Mucosa of gallbladder (tissue), 1 donor: ENCODE data around the gene ELOVL6. TPM values are rescaled to one million over a fixed set of nuclear protein-coding genes. Genes with fewer than 3 reads are reported as not detected.
"Not testable (repeated sequence)": the region's sequence is repeated elsewhere in the genome, so short reads cannot be mapped to it uniquely, and the experiment has no call there.

Experiments used
- DNase-seq: peaks from one replicate; pipeline ENCODE4 v3.0.0-alpha.2; 2020; ENCODE audit warnings: low spot score
- total RNA-seq: library from RNA; stranded (reverse); gene quantifications from one replicate; pipeline ENCODE4 v1.2.1, GENCODE V29; 2021
- donor health status: DM: no; HTN: no; CAD: no.

Gene ELOVL6
- total RNA-seq, 1 donor from 2014 or later = 43.1 TPM

DNA sequence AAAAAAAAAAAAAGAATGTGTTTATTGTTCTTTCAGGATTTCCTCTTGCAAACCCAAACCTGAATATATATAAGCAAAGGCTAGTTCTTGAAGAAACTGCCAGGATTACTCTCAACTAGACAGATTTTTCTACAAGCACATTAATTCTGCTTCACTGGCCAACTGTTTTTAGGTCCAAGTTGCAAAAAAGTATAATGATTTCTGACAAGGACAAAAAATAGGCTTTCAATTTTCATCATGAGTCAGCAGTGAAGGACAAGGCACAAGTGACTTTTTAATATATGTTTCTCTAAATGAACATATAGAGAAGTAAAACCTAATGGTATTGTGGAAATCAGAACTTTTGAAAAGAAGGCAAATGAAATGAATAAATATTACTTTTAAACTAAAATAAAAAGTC lies 73.7 kb downstream of the ELOVL6 start:
- no peak for DNase-seq

DNA sequence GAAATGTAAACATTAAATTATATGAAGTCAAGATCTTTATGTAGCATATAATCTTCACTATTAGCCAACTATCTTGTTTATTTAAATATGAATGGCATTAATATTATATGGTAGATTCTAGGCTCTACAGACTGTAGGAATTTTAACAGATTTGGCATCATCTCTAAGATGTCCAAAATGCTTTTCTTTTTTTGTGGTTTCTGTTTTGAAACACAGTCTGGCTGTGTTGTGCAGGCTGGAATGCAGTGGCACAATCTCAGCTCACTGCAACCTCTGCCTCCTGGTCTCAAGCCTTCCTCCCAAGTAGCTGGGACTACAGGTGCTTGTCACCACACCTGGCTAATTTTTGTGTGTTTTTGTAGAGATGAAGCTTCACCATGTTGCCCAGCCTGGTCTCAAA lies 76.2 kb downstream of the ELOVL6 start:
- DNase-seq = no peak

DNA sequence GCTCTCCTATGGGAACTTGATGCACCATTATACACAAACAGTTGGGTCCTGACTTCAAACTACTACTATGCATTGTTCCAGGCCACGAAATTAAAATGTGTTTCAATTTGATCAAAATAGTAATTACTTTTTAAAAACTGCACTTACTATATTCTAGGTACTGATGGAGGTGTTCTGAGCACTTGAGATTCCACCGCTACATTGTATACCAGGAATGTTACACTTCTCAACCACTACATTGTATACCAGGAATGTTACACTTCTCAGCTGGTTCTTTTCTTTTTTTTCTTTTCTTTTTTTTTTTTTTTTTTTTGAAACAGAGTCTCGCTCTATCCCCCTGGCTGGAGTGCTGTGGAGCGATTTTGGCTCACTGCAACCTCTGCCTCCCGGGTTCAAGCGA lies 77.9 kb downstream of the ELOVL6 start:
- DNase-seq = no peak

DNA sequence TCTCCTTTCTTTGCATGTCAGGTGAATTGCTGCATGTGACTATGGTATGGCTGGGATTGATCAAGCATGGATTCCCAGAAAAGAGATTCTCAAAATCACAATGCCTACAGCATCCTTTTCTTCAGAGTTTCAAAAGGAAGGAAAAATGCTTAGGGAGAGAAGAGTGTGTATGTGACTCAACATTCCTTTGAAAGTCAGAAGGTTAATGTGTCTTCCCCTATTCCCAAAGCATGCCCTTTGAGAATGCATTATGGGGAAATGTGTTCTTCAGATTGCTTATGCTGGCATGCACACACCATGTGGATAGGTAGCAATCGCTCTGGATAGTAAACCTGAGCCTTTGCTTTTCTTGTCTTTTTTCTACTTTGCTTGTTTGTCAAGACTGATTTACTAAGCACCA lies 78.5 kb downstream of the ELOVL6 start:
- DNase-seq = no peak

DNA sequence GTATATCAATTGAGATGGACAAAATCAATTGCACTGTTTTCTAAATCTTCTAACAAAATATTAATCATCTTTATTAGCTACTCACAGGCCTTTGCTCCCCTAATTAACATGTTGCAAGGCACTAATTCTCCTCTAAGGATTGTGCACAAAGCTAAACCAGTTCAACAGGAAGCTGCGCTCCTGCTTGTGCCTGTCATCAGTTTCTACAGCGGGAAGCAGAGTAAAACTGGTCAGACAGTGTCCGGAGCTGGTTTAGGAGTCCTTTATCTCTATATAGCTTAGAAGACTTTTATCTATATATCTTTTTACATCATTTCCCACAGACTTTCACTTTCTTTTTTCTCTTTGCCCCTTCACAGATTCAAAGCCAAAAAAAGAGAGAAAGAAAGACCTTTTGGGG lies 79.1 kb downstream of the ELOVL6 start:
- DNase-seq = peak; percentile 53

DNA sequence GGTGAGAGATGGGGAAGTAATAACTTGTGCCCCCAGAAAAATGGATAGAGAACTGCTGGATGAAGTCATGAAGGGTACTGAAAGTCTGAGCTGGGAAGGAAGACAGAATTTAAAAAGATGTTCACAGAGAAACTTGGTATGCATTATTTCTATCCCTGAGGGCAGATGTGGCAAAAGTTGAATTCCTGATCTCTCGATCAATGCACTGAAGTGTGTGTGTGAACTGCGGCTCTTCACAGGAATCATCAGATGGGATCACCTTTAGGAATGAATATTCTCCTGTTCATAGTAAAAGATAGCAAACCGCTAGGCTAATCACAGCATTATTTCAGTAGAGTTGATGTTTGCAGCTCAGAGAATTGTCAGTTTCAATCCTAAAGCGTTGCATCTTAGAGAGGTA lies 86.4 kb downstream of the ELOVL6 start:
- no peak for DNase-seq

DNA sequence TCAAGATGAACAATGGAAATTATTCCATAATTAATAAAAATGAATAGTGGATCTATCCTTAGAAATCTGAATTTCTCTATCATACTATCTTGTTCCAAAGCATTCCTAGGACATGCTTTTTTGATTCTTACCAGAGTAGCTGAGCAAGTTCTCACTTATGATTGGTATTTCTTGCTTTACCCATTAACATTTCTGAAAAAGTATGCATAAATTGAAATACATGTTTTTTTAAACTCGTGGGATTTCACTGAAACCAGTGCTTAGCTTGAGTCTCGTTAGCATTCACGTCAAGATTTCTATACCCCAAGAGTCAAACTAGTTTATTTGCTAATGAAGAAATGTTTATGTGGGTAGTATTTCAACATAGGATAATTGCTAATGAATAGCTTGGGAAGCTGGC lies 89.0 kb downstream of the ELOVL6 start:
- no peak for DNase-seq

DNA sequence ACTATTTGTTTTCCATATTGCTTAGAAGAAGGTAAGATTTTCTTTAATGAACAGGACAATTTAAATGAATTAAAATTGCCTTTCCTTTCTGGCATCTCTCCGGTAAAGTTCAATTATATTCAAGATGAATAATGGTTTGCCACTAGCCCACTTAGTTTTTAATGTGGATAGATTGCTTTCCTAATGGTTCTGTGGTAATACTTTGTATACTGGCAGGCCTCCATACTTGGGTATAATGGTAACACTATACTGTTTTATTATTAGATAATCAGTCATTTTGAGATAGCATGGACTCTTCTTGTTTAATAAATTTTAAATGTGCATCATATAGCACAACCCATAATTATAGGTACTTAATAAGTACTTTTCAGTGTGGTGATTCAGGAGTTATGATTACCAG lies 89.5 kb downstream of the ELOVL6 start:
- DNase-seq = no peak

DNA sequence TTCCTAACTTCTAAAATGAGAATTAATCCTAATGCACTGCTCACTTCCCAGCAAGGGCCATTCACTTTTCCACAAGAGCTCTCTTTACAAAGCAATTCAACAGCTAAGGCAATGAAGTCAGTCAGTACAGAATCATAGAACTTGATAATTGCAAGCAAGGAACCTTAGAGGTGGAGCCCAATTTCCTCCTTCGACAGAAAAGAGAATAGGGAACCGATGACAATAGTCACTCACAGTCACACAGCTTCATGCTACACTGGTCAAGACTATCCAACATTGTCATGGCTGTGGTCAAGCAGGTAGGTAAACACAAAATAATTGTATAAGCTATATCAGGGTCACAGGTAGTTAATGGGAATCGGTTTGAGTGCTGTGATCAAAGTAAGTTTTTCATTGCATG lies 90.0 kb downstream of the ELOVL6 start:
- no peak for DNase-seq

DNA sequence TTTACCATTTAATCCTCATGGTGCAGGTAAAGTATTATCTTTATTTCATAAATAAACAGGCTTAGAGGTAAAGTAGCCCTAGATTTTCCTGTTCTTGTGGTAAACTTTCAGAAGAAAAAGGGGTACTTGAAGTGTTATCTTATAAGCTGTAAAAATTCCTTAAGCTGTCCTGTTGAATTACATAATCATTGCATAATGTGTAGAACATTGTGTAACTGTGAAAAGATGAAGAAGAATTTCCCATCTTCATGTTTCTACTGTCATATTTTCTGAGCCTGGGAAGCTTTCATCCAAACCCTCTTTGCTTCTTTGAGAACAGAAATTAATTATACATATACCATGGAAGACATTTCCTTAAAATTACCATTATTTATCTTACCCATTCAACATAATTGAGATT lies 90.5 kb downstream of the ELOVL6 start:
- no peak for DNase-seq

DNA sequence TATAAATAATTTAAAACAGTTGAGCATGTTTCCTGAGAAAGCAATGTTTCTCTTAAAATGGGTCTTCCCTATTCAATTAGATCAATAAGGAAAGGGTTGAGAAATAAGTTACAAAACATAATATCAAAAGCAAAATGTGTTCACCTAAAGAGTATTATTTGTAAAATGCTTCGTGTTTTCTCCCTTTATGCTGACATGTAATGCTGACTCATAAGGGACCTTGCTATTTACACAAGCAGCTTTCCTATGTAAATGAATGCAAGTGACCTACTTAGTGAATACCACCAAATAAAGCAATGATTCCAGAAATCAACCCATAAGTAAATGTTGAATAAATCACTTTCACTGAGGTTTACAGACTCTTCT lies 91.5 kb downstream of the ELOVL6 start:
- DNase-seq = no peak

DNA sequence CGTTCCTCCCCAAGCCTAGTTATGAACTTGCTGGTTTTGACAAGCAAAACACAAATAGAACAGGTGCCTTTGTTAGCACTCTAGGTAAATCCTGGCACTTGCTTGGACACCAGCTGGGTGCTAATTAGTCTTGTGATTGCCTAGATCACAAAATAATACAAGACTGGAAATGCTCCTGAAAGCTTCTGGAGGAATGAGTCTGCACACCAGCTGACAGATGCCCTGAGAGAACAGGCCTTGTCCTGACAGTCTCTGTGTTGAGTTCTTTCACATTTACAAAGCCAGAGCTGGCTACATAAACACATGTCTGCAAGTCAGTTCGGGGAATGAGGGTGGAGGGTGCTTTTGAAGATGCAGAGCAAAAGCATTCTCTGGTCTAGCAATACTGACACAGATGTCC lies 93.8 kb downstream of the ELOVL6 start:
- DNase-seq = no peak

DNA sequence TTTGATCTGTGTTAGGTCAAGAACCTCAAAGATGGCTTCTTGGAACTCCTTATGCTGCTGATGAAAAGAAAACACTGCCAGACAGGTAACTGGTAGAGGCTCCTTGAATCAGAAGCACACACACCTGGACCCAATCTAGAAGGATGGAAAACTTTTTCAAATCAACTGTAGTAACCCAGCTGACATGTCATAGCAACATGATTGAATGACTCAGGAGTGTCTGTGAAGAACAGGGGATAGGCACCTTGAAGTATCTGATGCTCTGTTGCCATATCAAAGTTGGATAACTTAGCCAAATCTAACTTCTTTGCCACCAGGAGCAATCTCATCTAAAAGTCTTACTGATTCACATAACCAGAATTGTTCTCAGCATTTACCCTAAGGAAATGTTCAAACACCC lies 98.8 kb downstream of the ELOVL6 start:
- no peak for DNase-seq

DNA sequence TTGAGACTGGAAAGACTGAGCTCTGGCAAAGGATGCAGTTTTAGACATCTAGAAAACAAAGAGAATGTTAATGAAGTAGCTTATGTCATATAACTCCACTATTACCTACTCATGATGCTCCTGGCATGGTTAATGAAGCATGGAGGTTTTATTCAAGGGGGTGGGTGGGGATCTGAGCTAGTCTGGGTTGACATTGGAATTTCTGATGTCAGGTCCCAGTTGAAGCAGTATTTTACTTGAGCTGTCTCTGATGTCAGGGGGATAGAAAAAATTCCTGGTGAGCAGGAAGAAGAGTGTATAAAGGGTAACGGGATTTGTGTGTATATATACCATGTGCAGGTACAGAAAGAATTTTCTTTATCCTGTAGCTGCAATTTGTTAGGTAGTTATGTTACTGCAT lies 102.0 kb downstream of the ELOVL6 start:
- DNase-seq = no peak

DNA sequence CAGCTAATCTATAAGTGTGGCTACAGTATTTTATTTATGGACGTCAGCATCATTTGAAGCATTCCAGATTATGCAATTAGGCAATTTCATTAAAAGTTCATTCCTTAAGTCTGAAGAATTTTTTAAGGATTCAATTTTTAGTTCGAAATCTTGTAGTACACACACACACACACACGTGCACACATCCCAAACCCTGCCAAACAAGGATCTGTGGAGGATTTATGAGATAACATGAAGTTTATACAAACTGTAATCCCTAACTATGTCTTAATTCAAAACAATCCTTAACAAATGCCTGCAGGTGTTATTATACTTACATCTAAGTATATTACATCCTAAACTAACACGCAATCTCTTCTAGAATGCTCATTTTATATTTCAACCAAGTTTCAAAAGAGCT lies 105.8 kb downstream of the ELOVL6 start:
- no peak for DNase-seq

DNA sequence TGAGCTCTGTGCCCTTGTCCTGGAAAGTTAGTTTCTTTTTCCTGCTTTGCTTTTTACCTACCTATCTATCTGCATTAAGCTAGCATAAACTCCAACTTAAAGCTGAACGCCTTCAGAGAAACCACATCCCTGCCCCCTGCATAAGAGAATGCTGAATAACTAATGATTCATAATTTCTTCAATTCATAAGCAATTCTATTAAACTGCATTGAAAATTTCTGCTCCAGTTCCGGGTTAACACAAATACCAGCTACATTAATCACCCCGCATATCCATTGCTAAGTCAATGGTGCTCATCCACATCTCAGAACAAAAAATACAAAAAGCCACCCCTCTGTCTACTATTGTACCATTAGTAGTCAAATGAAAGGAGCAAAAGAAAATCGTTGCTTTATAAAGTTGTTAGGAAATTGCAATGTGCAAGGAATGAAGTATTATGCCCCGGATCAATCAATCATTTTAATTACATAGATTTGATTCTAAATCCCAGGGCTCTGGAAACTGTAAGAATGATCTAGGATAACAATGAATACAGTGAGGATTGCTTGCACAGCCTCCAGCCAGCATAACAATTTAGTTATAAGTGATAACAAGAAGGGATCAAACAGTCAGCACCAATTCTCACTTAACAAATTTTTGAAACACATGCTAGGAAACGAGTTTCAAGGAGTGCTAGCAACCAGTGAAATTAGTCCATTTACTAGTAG lies 106.8 kb downstream of the ELOVL6 start:
- DNase-seq = no peak

DNA sequence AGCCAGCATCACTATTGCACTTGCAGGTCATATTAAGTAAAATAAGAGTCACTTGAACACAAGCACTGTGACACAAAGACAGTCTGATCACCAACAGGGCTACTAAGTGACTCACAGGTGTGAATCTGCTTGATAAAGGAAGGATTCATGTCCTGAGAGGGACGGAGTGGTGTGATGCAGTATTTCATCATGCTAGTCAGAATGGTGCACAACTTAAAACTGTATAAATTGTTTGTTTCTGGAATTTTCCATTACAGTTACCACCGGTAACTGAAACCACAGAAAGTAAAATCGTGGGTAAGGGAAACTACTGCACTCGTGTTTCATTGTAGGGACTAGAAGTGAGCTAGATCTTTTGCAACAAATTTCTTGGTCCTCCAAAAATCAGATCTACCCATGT lies 109.7 kb downstream of the ELOVL6 start:
- DNase-seq = no peak

DNA sequence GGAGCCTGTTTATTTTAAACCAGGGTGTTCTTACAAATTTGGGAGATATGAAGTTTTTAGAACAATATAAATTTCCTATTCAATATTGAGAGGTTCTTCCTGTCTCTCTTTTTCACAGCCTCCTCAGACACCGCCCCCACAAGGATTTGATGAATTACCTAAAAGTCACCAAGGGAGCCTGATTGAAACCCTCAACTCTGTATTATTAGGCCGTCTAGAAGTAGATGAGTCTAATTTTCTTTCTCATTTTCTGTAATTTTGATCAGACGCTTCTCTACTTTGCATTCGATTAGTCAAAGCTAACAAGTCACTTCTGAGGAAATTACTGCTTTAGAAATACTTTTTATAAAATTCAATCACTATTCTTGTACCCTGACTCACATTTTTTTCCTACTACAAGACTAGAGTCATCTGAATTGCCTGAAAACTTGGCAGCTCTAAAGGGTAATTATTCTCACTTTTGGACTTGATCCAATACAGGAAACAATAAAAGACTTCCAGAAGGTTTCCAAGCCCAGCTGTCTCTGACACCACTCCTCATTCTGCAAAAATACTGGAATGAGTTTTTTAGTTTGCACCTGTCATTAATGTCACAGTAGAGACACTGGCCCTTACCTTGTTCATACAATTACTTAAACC lies 111.2 kb downstream of the ELOVL6 start:
- DNase-seq = no peak

DNA sequence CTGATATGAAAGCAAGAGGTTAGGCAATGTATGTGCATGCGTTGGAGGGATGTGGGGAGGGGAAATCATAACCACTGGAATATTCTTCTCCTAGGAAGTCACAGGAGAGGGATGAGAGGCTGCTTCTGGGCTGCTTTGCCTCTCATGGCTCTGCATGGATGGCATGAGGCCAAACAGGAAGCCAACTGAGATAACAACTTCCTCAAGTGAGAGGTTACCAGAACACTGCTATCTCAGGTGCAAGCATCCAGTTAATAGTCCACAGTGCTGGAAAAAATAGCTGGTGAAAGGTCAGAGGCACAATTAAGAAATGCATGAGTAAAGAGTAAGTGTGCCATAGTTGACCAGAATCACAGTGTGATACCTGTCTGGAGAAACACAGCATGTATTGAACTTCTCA lies 113.3 kb downstream of the ELOVL6 start:
- DNase-seq = peak; percentile 92

DNA sequence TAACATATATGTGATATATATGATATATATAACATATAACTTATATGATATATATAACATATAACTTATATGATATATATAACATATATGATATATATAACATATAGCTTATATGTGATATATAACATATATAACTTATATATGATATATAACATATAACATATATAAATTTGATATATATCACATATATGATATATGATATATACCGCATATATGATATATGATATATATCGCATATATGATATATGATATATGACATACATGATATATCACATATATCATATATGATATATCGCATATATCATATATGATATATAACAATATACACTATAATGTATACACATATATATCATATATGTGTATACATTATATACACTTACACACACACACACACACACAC lies 114.3 kb downstream of the ELOVL6 start:
- no peak for DNase-seq

DNA sequence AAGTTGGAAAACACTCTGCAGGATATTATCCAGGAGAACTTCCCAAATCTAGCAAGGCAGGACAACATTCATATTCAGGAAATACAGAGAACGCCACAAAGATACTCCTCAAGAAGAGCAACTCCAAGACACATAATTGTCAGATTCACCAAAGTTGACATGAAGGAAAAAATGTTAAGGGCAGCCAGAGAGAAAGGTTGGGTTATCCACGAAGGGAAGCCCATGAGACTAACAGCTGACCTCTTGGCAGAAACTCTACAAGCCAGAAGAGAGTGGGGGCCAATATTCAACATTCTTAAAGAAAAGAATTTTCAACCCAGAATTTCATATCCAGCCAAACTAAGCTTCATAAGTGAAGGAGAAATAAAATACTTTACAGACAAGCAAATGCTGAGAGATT lies 120.3 kb downstream of the ELOVL6 start:
- not testable (repeated sequence) for DNase-seq

DNA sequence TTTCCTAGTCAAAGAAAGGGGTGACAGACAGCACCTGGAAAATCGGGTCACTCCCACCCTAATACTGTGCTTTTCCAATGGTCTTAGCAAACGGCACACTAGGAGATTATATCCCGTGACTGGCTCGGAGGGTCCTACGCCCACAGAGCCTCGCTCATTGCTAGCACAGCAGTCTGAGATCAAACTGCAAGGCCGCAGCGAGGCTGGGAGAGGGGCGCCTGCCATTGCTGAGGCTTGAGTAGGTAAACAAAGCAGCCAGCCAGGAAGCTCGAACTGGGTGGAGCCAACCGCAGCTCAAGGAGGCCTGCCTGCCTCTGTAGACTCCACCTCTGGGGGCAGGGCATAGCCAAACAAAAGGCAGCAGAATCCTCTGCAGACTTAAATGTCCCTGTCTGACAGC lies 121.6 kb downstream of the ELOVL6 start:
- DNase-seq = not testable (repeated sequence)

DNA sequence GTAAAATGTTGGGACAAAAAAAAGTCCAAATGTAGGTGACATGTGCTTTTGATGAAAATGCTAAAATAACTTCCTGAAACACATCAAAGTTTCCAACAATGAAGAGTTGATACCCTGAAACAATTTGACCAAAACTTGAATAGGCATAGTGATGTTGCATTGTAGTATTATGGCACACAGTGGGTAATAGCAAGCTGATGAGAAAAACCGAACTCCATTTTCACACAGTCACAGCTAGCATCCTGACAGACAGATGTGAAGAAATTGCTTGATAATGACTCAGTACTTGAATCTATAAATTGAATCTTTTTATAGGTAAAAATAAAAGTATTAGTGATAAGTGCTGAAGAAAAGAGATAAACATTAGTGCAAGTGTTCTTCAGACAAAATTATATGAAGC lies 122.5 kb downstream of the ELOVL6 start:
- no peak for DNase-seq
